GM21528 (cell line): ENCODE results near the gene RPL36.
"Not testable (repeated sequence)": the region's sequence is repeated elsewhere in the genome, so short reads cannot be mapped to it uniquely, and the experiment has no call there.

Experiments used
- ATAC-seq: cut with Tn5 transposase; IDR thresholded peaks from one replicate; pipeline ENCODE4 v1.9.1; 2021; ENCODE audit warnings: mild to moderate bottlenecking, moderate library complexity; ENCODE audit not compliant: unreplicated experiment, low FRiP score

RPL36 gene

DNA sequence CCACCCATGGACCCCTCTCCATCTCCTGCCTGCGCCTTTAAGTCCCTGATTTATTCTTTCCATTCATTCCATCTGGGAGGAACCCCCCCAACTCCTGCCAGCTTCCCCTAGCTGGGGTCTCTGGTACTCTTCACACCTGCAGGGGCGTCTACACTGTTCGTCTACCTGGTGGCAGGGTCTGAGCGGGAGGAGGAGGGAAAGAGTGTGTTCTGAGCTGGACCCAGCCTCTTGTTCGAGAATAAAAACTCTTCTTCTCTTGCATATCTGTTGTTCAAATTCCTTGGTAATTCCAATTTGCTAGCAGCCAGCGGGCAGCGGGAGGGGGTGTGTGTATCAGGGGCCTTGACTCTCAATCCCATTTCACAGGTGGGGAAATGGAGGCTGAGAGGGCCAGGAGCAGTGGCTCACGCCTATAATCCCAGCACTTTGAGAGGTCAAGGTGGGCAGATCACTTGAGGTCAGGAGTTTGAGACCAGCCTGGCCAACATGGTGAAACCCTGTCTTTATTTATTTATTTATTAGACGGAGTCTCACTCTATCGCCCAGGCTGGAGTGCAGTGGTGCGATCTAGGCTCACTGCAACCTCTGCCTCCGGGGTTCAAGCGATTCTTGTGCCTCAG lies 1.7 kb upstream of the RPL36 start:
- not testable (repeated sequence) for ATAC-seq

DNA sequence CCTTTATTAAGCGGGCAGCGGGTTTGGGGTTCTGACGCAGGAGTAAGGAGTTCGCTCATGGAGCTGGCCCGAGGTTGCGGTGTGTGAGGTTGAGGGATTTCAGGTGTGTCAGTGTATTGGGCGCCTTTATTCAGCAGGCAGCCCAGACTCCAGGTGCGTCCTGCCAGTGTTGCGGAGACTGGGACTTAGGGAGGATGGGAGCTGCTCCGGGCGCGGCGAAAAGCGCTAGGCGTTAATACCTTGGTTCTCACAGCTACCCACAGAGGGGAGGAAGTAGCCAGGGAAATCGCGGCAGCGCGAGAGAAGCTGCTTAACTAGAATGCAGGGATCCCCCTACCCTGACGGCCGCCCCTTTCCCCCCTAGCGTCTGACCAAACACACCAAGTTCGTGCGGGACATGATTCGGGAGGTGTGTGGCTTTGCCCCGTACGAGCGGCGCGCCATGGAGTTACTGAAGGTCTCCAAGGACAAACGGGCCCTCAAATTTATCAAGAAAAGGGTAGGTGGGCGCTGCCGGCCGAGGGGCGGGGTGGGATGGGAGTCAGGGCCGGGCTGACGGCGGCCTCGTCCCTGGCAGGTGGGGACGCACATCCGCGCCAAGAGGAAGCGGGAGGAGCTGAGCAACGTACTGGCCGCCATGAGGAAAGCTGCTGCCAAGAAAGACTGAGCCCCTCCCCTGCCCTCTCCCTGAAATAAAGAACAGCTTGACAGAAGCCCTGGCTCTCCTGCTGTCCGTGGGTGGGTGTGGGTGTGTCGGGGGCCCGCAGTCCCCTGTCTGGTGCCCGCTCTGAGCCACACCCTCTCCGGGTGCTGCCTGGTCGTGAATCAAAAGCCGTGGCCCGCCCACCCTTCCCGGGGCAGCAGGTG lies 1.1 kb downstream of the RPL36 start:
- no peak for ATAC-seq

DNA sequence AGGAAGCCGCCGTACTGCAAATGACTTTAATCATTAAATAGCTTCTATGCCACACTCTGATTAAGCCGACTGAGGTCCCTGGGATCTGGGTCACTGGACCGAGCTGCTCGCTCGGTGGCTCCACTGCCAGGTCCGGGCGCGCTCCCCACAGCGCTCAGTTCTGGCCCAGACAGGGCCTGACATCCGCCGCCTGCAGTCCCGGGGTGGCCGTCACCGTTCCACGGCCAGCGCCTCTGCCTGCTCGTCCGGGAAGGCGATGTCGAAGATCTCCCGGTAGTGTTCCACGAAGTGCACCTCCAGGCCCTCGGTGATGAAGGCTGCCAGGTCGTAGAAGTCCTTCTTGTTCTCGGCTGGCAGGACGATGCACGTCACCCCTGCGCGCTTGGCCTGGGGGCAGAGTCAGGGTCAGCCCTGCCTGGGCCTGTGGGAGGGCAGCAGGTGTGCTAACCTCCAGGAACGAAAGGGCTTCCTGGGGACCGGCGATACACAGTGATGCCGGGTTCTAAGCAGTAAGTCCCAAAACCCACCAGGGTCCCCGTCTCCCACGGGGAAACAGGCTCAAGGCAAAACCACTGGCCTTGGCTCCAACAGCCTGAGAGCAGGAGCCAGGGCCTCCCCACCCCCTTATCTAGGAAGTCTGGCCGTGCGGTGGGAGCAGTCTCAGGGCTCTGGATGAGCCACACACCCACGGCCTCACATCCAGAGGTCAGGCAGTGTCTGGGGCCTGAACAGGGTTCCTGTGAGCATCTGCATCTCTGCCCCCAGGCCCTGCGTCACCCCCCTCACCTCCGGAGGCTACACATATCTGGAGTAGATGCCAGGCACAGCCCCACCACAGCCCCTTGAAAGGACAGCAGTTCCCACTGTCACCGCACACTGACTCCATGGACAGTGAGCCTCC lies 2.0 kb downstream of the RPL36 start:
- no peak for ATAC-seq

DNA sequence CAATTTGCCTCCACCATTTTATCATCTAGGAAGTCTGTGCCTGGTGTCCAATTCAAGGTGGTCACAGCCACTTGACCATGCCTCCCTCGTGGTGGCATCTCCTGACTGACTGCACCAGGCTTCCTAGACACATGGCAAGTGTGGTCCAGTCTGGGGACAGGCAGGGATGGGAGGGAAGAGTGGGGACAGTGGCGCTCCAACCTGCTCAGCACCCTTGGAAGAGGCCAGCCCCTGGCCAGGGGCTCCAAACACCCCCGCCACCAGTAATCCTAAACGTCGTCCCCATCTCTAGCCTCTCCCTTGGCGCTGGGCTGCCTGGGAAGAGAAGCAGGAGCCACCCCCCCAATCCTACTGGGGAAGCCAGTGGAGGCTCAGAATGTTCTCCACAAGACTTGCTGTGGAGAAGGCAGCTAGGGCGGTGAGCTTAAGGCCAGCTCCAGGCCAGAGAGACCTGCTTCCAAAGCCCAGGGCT lies 2.7 kb downstream of the RPL36 start:
- no peak for ATAC-seq

DNA sequence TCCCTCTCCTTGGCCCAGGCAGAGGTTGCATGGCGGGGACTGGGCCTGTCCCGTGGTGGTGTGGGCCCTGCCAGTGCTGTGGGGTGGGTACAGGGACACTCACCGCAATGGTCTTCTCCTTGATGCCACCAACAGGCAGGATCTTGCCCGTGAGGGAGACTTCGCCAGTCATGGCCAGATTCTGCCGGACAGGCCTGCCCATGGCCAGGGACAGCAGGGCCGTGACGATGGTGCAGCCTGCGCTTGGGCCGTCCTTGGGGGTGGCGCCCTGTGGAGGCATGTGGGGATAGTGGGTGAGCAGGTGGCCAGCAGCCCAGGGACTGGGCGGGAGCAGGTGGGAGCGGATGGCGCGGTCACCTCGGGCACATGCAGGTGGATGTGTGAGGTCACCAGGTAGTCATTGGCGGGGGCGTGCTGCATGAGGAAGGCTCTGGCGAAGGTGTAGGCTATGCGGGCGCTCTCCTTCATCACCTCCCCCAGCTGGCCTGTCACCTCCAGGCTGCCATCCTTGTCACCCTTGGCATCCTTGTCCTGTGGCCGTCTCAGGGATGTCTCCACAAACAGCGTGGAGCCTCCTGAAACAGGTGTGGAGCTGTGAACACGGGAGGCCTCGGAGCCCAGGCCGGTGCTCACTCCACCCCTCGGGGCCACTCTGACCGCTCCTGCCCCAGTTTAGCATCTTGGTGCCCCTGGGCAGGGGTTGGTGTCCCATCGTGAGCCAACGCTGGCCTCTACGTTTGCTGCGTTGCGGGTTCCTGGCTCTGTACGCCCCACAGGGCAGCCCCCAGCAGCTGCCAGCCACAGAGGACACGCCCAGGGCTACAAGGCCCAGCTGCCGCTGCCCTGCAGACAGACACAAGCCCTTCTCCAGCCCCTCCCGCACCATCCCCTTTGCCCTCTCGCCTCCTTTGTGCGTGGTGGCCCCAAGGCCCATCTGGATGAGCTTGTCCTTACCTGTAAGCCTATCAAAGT lies 3.4 kb downstream of the RPL36 start:
- ATAC-seq: no peak

DNA sequence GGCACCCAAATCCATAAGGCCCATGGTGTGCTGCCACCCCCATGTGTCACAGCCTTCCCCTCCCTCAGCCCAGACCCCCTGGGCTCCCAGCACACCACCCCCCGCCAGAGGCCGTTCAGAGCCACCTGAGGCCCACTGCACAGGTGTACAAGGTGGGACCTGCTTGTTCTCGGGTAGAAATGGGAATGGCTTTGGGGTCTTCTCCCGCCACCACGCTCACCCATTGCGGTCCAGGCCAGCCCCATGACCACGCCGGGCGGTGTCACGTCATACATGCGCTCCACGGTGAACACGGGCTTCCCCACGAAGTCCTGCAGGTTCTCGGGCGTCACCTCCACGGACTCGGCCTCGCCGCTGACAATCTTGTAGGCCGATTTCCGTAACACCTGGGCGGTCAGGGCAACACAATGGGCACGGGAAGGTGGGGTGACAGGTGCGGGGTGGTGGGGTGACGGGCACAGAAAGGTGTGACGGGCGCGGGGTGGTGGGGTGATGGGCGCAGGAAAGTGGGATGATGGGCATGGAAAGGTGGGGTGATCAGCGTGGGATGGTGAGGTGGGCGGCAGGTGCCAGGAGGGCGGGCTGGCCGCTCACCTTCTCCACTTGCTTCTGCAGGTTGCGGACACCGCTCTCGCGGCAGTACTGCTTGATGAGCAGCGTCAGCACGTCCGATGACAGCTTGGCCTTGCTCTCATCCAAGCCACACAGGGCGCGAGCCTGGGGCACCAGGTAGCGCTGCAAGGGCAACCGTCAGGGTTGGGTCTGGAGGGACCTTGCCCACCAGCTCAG lies 4.3 kb downstream of the RPL36 start:
- no peak for ATAC-seq

DNA sequence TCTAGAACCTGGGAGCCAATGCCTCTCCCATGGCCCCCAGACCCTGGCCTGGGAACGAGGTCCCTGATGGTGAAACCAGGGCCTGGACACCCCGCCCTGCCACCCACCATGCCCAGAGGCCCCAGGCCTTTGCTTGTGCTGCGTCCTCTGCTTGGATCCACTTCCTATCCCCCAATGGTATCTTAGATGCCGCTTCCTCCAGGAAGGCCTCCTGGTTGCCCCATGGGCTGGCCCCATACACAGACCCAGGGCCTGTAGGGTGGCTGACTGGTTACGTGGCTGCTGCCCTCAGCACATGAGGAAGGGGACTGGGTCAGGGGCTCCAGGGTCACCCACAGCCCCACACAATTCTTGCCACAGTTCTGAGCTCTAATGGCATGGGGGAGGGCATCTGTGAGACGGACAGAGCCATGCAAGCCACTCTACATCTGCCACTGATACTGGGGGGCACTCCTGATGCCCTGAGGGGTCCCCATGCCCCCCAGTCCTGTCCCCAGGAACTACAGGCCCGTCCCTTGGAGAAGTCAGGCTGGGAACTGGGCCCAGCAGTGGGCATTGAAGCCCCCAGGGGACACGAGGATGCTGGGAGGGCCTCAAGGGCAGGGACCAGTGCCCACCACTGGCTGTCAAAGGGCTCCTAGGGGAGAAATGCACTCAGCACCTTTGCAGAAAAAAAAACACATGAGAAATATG lies 5.0 kb downstream of the RPL36 start:
- ATAC-seq: no peak

DNA sequence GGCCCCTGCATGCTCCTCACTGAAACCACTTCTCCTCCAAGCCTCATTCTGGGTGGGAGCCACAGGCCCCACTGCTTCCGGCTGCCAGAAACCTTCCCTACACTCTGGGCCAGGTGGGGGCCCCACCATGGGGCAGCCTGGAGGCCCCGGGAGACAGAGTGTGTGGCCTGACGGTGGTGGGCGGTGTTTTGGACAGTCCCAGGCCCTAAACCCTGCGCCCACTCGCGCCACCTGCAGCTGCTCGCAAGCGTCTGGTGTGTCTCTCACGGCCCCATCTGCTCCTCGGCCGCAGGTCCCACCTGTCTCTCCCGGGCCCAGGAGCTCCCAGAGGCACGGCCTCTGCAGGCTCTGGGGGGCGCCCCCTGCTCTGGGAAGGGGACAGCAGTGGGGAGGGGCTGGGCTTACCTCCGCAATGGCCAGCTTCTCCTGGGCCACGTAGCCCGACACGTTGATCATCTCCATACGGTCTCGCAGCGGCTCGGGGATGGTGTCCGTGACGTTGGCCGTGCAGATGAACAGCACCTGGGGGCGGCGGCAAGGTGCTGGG lies 5.6 kb downstream of the RPL36 start:
- no peak for ATAC-seq

DNA sequence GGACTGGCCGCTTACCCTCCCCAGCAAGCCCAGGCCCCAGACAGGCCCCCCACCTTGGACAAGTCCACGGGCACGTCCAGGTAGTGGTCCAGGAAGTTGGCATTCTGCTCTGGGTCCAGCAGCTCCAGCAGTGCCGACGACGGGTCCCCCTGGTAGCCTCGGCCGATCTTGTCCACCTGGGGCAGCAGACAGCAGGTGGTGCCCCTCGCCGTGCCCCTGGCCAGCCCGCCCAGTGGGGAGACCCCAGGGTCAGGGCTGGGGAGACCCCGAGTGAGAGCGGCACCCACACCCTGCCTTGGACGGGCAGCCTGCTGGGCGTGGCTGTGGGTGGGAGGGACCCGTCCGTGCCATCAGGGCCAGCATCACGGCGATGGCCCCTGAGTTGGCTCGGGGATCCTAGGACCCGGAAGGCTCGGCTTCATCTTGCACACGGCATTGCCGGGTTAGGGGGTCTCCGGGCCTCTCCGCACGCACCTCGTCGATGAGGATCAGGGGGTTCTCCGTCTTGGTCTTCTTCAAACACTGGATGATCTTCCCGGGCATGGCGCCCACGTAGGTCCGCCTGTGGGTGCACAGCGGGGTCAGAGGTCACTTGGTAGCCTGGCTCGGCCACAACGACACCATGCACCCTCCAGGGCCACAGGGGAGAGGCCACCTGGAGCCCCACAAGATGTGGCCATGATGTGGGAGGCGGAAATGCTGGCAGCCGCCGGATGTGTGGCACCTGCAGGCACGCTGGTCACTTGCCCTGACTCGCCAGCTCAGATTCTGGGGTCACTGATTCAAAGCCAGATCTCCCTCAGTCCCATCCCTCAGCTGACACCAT lies 6.3 kb downstream of the RPL36 start:
- ATAC-seq: no peak

DNA sequence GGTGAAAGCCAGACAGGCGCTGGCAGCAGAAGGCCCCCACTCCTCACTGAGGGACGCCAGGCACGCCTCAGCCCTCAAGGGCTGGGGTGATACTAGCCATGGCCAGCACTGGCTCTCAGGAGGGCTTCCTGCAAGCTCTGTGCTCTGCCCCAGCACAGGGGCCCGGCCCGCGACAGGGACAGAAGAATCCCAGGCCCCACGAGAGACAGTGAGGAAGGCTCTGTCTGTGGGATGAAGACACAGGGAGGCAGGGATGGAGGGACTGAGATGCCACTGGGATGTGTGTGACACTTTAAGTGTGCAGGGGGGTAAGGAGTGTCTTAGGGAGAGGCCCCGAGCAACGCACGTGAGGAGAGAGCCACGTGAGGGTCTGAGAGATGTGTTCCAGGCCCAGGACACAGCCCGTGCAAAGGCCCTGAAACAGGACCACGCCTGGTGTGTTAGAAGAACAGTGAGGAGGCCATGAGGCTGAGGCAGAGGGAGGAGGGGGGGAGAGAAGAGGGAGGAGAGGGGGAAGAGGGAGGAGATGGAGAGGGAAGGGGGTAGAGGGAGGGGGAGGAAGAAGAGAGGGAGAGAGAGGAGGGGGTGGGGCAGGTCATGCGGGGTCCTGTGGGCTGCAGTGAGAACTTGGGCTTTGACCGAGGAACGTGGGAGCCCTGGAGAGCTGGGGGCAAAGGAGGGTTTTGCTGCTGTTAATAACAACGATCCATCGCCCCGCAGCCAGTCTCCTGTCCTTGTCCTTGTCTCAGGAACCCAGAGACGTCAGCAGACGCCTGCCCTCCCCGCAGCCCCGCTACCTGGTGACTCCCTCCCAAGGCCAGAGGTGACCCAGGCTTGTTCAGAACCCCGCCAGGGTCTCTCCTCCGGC lies 7.2 kb downstream of the RPL36 start:
- ATAC-seq: no peak

DNA sequence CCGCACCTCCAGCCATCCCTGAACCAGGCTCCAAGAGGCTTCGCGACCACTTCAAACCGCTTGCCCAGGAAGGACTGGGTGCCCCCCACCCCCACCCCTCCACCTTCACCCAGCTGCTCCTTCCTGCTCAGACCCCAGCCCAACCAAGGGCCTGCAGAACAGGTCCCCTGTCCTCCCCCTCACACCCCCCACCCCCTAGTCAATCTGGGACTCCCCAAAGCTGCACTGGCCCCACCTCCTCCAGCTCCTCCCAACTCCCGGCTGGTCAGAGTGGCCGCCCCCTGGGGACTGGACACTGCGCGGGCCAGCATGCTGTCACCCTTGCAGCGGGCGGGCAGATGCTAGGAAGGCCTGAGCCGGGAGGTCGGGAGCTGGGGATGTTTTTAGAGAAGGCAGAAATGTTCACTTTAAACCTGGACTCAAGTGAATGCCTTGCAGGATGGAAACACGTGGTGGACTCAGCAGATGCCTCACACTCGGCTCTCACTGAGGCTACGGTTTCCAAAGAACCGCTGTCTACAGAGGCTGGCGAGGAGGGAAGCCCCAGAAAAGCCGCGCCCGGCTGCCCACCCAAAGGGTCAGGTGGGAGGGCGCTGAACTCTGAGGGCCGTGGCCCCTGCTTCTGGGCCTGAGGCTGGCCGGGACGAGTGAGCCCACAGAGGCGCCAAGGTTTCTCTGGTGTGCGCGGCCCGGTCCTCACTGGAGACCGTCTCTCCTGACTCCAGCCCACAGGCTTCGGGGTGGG lies 8.0 kb downstream of the RPL36 start:
- ATAC-seq: no peak

DNA sequence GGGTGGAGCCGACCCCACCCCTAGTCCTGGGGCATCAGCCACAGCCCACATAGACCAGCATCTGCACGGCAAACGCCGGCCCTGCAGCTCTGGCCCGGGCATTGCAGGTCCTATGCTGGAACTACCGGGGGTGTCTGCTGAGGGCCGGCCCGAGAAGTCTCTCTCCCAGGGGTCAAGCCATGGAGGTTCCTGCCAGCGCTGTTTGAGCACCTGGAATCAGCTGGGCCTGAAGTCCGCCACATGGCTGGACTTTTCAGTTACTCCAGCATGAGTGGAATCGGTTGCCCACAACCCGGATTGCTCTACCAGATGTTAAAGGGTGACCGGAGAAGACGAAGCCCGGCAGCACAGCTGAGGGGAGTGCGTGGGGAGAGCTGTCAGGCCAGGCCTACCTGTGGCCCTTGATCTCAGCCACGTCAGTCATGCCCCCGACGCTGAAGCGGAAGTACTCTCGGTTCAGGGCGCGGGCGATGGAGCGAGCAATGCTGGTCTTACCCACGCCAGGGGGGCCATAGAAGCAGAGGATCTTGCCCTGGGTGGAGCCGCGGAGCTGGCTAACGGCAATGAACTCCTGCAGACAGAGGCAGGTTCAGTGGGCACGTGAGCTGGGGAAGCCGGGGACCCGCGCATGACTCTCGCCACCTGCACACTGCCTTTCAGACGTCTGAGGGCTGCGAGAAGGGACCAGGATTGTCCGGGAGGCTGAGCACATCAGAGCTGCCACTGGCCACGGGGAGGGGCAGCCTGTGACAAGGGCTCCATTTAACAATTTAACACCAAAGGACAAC lies 8.7 kb downstream of the RPL36 start:
- no peak for ATAC-seq

DNA sequence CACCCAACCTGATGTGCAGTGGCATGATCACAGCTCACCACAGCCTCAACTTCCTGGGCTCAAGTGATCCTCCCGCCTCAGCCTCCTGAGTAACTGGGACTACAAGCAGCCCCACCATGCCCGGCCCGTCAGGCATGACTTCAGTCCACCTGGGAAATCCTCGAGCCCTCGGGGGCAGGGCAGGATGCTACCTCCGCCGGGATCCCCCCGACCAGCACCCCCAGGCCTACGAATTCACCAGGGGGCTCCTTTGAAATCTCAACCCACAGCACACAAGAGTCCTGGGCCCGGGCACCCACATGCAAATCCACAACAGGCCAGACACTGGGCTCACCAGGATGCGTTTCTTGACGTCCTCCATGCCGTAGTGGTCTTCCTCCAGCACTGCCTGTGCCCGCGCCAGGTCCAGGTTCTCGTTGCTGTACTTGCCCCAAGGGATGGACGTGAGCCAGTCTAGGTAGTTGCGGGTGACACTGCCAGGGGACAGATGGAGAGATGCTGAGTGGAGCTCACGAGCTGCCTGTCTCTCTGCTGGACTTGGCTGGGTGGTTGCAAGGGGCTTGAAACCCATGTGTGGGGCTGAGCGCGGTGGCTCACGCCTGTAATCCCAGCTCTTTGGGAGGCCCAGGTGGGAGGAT lies 10.5 kb downstream of the RPL36 start:
- ATAC-seq: no peak

DNA sequence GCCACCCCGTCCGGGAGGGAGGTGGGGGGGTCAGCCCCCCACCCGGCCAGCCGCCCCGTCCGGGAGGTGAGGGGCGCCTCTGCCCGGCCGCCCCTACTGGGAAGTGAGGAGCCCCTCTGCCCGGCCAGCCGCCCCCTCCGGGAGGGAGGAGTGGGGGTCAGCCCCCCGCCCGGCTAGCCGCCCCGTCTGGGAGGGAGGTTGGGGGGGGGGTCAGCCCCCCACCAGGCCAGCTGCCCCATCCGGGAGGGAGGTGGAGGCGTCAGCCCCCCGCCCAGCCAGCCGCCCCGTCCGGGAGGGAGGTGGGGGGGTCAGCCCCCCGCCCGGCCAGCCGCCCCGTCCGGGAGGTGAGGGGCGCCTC lies 11.9 kb downstream of the RPL36 start:
- not testable (repeated sequence) for ATAC-seq
